Endothelial cell of umbilical vein (primary cell): ENCODE data around the gene MED27. TPM values are rescaled to one million over a fixed set of nuclear protein-coding genes. Genes with fewer than 3 reads are reported as not detected.

ENCODE experiments used
- BruUV-seq: library from RNA; stranded (reverse); fragments of 400-500 nt; replicated peaks from 2 replicates; lab custom pipeline; 2021; lab: Mats Ljungman, UMichigan
- CTCF ChIA-PET: fragments of 300-600, 350-600 bp; sonication (Branson Sonifier 250); formaldehyde crosslinking; loops from one replicate; lab custom pipeline; 2021; ENCODE audit warnings: antibody characterized with exemption, inconsistent platforms; lab: Charles Lee
- POLR2A ChIA-PET: fragments of 300-600, 350-600 bp; sonication (Branson Sonifier 250); formaldehyde crosslinking; loops from one replicate; lab custom pipeline; 2021; ENCODE audit warnings: antibody characterized with exemption, inconsistent platforms; lab: Charles Lee
- DNase-seq: peaks from one replicate; pipeline ENCODE4 v3.0.0-alpha.2; 2011; ENCODE audit warnings: low read depth, low spot score
- FAIRE-seq: peaks from 2 replicates; lab custom pipeline; 2011; peaks lifted over from hg19 to GRCh38; lab: Jason Lieb, UNC
- H2AFZ ChIP-seq: 2 replicates; pipeline ENCODE4 v1.6.0; 2012; ENCODE audit warnings: low read depth, low read length, control low read depth, inconsistent platforms
- H3K27ac ChIP-seq: 2 replicates; pipeline ENCODE4 v1.5.1; 2011; ENCODE audit warnings: low read depth, mild to moderate bottlenecking, control low read depth, low read length, moderate library complexity; ENCODE audit not compliant: insufficient read depth
- H3K27me3 ChIP-seq, 2 experiments: 2 replicates each; pipeline versions ENCODE4 v1.6.0 to v1.6.1; 2011; ENCODE audit warnings: low read length in 2 of 2, mixed read lengths in 1 of 2; ENCODE audit not compliant: control insufficient read depth in 2 of 2, insufficient read depth in 2 of 2
- H3K36me3 ChIP-seq, 2 experiments: 2 replicates in 1 of 2; 3 replicates in 1 of 2; pipeline ENCODE4 v1.5.1; 2011; ENCODE audit warnings: low read length in 2 of 2, mild to moderate bottlenecking in 1 of 2, moderate library complexity in 1 of 2; ENCODE audit not compliant: control insufficient read depth in 2 of 2, insufficient read depth in 2 of 2; ENCODE audit errors: extremely low read depth in 1 of 2
- H3K4me1 ChIP-seq: 3 replicates; pipeline ENCODE4 v1.5.1; 2011; ENCODE audit warnings: mild to moderate bottlenecking, low read length; ENCODE audit not compliant: control insufficient read depth, insufficient read depth; ENCODE audit errors: extremely low read depth
- H3K4me2 ChIP-seq: 2 replicates; pipeline ENCODE4 v1.6.1; 2011; ENCODE audit warnings: low read length, control low read depth, mixed read lengths; ENCODE audit not compliant: insufficient read depth
- H3K4me3 ChIP-seq, 3 experiments: fragments of 200-600 bp in 1 of 3; sonication (generic), shearing (Covaris generic) in 1 of 3; replicated peaks in 1 of 3; 2 replicates each; pipeline ENCODE4 v1.5.1; 2011 to 2016; ENCODE audit warnings: control low read depth in 3 of 3, low read length in 3 of 3, mild to moderate bottlenecking in 2 of 3, inconsistent platforms in 1 of 3, low read depth in 1 of 3, moderate library complexity in 1 of 3; ENCODE audit not compliant: insufficient read depth in 1 of 3
- H3K79me2 ChIP-seq: 2 replicates; pipeline ENCODE4 v1.6.0; 2012; ENCODE audit warnings: low read length, inconsistent platforms; ENCODE audit not compliant: control insufficient read depth, insufficient read depth
- H3K9ac ChIP-seq: replicated peaks from 2 replicates; pipeline ENCODE3; 2011; ENCODE audit warnings: low read length, control low read depth; ENCODE audit not compliant: insufficient read depth; ENCODE audit errors: extremely low read depth
- H3K9me1 ChIP-seq: replicated peaks from 3 replicates; pipeline ENCODE4 v1.6.0; 2011; ENCODE audit warnings: mild to moderate bottlenecking, low read length; ENCODE audit not compliant: control insufficient read depth, insufficient read depth; ENCODE audit errors: extremely low read depth
- H3K9me3 ChIP-seq: replicated peaks from 2 replicates; pipeline ENCODE4 v1.5.1; 2012; ENCODE audit warnings: low read length, inconsistent platforms; ENCODE audit not compliant: control insufficient read depth, insufficient read depth
- H4K20me1 ChIP-seq: replicated peaks from 2 replicates; pipeline ENCODE3; 2011; ENCODE audit warnings: mild to moderate bottlenecking, low read length; ENCODE audit not compliant: control insufficient read depth, insufficient read depth; ENCODE audit errors: extremely low read depth
- CTCF ChIP-seq, 2 donors: IDR thresholded peaks; 1 replicate in 1 of 2; 2 replicates in 1 of 2; pipeline ENCODE4 v1.5.1; 2011; ENCODE audit warnings: low read length in 2 of 2, mild to moderate bottlenecking in 2 of 2, moderate library complexity in 2 of 2, control low read depth in 1 of 2, inconsistent platforms in 1 of 2, low read depth in 1 of 2; ENCODE audit not compliant: insufficient read depth in 1 of 2; ENCODE audit errors: extremely low read depth in 1 of 2
- FOS ChIP-seq: IDR thresholded peaks from 2 replicates; pipeline ENCODE4 v1.6.1; 2011; ENCODE audit warnings: mild to moderate bottlenecking, low read length, moderate library complexity, borderline replicate concordance; ENCODE audit not compliant: insufficient read depth
- JUN ChIP-seq: IDR thresholded peaks from 2 replicates; pipeline ENCODE4 v1.6.1; 2011; ENCODE audit warnings: borderline replicate concordance, low read depth; ENCODE audit not compliant: insufficient read length, insufficient read depth
- MAX ChIP-seq: IDR thresholded peaks from 2 replicates; pipeline ENCODE4 v1.6.1; 2011; ENCODE audit not compliant: insufficient read depth, insufficient read length
- MYC ChIP-seq: IDR thresholded peaks from one replicate; pipeline ENCODE4 v1.6.1; 2011; ENCODE audit warnings: mild to moderate bottlenecking, low read depth, low read length
- POLR2A ChIP-seq: IDR thresholded peaks from 2 replicates; pipeline ENCODE4 v1.6.1; 2012; ENCODE audit warnings: low read depth, mild to moderate bottlenecking, control low read depth, low read length
- dilution Hi-C: fragments of 300-500 bp; cut with MboI; formaldehyde crosslinking; loops from one replicate; pipeline ENCODE4 v1.15.0; 2019; ENCODE audit warnings: low sequenced_read_pairs; ENCODE audit not compliant: extremely low pct_ligation_motif_present
- intact Hi-C: fragments of 100-400 bp; cut with micrococcal nuclease; formaldehyde crosslinking; loops from one replicate; pipeline ENCODE4 v1.10.0; 2022
- polyA plus RNA-seq, 4 experiments: library from polyadenylated mRNA; depleted of rRNA in 3 of 4; stranded (reverse) in 3 of 4; unstranded in 1 of 4; fragments of >200 nt; gene quantifications; 2 replicates each; pipeline versions ENCODE4 v1.2.1 to v1.2.3, GENCODE V29; 2011 to 2012; ENCODE audit warnings: missing spikeins in 1 of 4
- total RNA-seq: library from RNA; stranded (reverse); gene quantifications from 2 replicates; pipeline ENCODE4 v1.2.3, GENCODE V29; 2021

Gene MED27
- total and polyA plus RNA-seq, 2 donors (not counting 3 experiments of a cell fraction or from before 2014, with no cell fraction given): 27.9 to 47.8 TPM

- H3K4me2 ChIP-seq: no peak overlapping the region
- no peak for DNase-seq
- BruUV-seq: no TSS peak
- FAIRE-seq: no peak
- peaks cover 34% of the 10 kb centered on the region for H3K79me2 ChIP-seq
- H3K9me1 ChIP-seq: no peaks in the 10 kb centered on the region
- intact Hi-C loops: no loop called here
- ChIA-PET CTCF (no interaction called here), POLR2A (no interaction called here)
- no peak overlapping the region for H3K27ac ChIP-seq
- H3K4me3 ChIP-seq: no peak overlapping the region
- no peaks in the 10 kb centered on the region for H3K27me3 ChIP-seq
- H2AFZ ChIP-seq: no peak overlapping the region
- H4K20me1 ChIP-seq: peaks cover 2% of the 10 kb centered on the region
- dilution Hi-C loops: no loop called here
- TF ChIP-seq CTCF (IDR thresholded peaks at IDR 0.05; ENCODE audit: extremely low read depth in 1 of 2, insufficient read depth in 1 of 2, low read depth in 1 of 2, low read length in 2 of 2): no peak
- TF ChIP-seq POLR2A: no peak
- no peak for TF ChIP-seq FOS
- TF ChIP-seq MYC: no peak
- no peak for TF ChIP-seq MAX
- no peak for TF ChIP-seq JUN
- no peaks in the 10 kb centered on the region for H3K36me3 ChIP-seq
- H3K4me1 ChIP-seq: no peaks in the 10 kb centered on the region
- no peaks in the 10 kb centered on the region for H3K9me3 ChIP-seq
- H3K9ac ChIP-seq: no peak overlapping the region
Observed at GRCh38 chr9:132056717-132057560, 22.7 kb downstream of the MED27 start.
